GM12892 (cell line): ENCODE measurements around the gene MYZAP.

Source experiments
- DNase-seq: peaks from one replicate; pipeline ENCODE4 v3.0.0; 2011; ENCODE audit not compliant: insufficient read length
- FAIRE-seq: peaks from 2 replicates; lab custom pipeline; 2011; peaks lifted over from hg19 to GRCh38; lab: Jason Lieb, UNC
- POLR2A ChIP-seq: IDR thresholded peaks from 2 replicates; pipeline ENCODE4 v1.6.1; 2011; ENCODE audit warnings: low read depth, low read length, control low read depth
- POLR2AphosphoS5 ChIP-seq: IDR thresholded peaks from 2 replicates; pipeline ENCODE4 v1.6.1; 2011; ENCODE audit warnings: low read depth, low read length, control low read depth
- TAF1 ChIP-seq: IDR thresholded peaks from 2 replicates; pipeline ENCODE4 v1.6.1; 2011; ENCODE audit warnings: low read depth, mild to moderate bottlenecking, control low read depth, low read length, borderline replicate concordance

The MYZAP gene

GRCh38 chr15:57698243-57698642, 106.5 kb downstream of the MYZAP start:
- FAIRE-seq (no peak), DNase-seq (no peak)
- TF ChIP-seq POLR2A (no peak), POLR2AphosphoS5 (no peak), TAF1 (no peak)

- FAIRE-seq (no peak), DNase-seq (no peak)
- TF ChIP-seq TAF1 (no peak), POLR2A (no peak), POLR2AphosphoS5 (no peak)
Observed at GRCh38 chr15:57698991-57699390, 107.3 kb downstream of the MYZAP start.

GRCh38 chr15:57703387-57703786, 111.7 kb downstream of the MYZAP start:
- FAIRE-seq (no peak), DNase-seq (no peak)
- TF ChIP-seq TAF1 = no peak
- no peak for TF ChIP-seq POLR2AphosphoS5
- TF ChIP-seq POLR2A = no peak

- FAIRE-seq (no peak), DNase-seq (no peak)
- TF ChIP-seq TAF1 = no peak
- no peak for TF ChIP-seq POLR2AphosphoS5
- no peak for TF ChIP-seq POLR2A
Observed at GRCh38 chr15:57704441-57704840, 112.7 kb downstream of the MYZAP start.

GRCh38 chr15:57705746-57706404, 114.2 kb downstream of the MYZAP start:
- DNase-seq = no peak
- TF ChIP-seq POLR2A = no peak
- no peak for TF ChIP-seq TAF1
- TF ChIP-seq POLR2AphosphoS5 = no peak
- FAIRE-seq = no peak

GRCh38 chr15:57706405-57707209, 114.9 kb downstream of the MYZAP start, which contains the start of gene POLR2M:
TSS of gene POLR2M (plus strand) at chr15:57706714. CDS start at chr15:57706843, 129 bp downstream.
- DNase-seq = peak; percentile 53
- FAIRE-seq = peak; percentile 93
- TF ChIP-seq POLR2AphosphoS5 (peak; percentile 41), TAF1 (peak; percentile 82; the same call in 1 of the 2 replicates), POLR2A (peak; percentile 74; the same call in 1 of the 2 replicates)

GRCh38 chr15:57708047-57708446, 116.3 kb downstream of the MYZAP start:
- FAIRE-seq = no peak
- no peak for DNase-seq
- TF ChIP-seq TAF1 (no peak), POLR2AphosphoS5 (no peak), POLR2A (no peak)

- DNase-seq (no peak), FAIRE-seq (no peak)
- TF ChIP-seq POLR2A (no peak), POLR2AphosphoS5 (no peak), TAF1 (no peak)
Observed at GRCh38 chr15:57718309-57718708, 126.6 kb downstream of the MYZAP start.

- DNase-seq = no peak
- FAIRE-seq = no peak
- TF ChIP-seq POLR2AphosphoS5 (no peak), POLR2A (no peak), TAF1 (no peak)
Observed at GRCh38 chr15:57720867-57721266, 129.2 kb downstream of the MYZAP start.

- DNase-seq = no peak
- no peak for FAIRE-seq
- no peak for TF ChIP-seq POLR2A
- TF ChIP-seq TAF1 = no peak
- TF ChIP-seq POLR2AphosphoS5 = no peak
Observed at GRCh38 chr15:57726411-57726810, 134.7 kb downstream of the MYZAP start.

GRCh38 chr15:57727031-57727430, 135.3 kb downstream of the MYZAP start:
- DNase-seq (no peak), FAIRE-seq (no peak)

GRCh38 chr15:57728436-57728835, 136.7 kb downstream of the MYZAP start:
- DNase-seq = no peak
- TF ChIP-seq TAF1 (no peak), POLR2A (no peak), POLR2AphosphoS5 (no peak)
- no peak for FAIRE-seq

More at GRCh38 chr15:57727031-57727430, 135.3 kb downstream of the MYZAP start:
- TF ChIP-seq TAF1 = no peak
- TF ChIP-seq POLR2A = no peak
- TF ChIP-seq POLR2AphosphoS5 = no peak
